ENCODE measurements around the gene RASL10A.

DNA sequence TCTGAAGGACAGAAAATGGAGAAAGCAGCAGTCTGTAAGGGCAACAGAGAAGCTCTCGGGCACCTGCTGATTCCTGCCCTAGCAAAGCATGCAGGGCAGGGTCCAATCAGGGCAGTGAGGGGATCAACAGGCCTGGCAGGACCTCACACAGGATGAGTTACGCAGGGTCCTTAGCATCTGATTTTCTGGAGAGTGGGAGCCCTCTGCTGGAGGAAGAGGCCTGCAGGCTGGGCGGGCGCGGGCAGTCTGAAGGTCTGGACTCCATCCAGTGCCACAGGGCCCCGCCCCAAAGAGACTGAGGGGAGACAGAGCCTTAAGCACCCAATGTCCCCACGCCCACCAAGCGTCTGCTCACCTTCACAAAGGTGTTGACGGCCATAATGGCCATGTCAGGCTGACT is 44.0 kb upstream of the RASL10A start:
- TF ChIP-seq, protein P1, sequence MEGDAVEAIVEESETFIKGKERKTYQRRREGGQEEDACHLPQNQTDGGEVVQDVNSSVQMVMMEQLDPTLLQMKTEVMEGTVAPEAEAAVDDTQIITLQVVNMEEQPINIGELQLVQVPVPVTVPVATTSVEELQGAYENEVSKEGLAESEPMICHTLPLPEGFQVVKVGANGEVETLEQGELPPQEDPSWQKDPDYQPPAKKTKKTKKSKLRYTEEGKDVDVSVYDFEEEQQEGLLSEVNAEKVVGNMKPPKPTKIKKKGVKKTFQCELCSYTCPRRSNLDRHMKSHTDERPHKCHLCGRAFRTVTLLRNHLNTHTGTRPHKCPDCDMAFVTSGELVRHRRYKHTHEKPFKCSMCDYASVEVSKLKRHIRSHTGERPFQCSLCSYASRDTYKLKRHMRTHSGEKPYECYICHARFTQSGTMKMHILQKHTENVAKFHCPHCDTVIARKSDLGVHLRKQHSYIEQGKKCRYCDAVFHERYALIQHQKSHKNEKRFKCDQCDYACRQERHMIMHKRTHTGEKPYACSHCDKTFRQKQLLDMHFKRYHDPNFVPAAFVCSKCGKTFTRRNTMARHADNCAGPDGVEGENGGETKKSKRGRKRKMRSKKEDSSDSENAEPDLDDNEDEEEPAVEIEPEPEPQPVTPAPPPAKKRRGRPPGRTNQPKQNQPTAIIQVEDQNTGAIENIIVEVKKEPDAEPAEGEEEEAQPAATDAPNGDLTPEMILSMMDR (IDR thresholded peaks at IDR 0.05), result peak in 1 of 3 experiments; percentile 31
- TF ChIP-seq POLR2A (IDR thresholded peaks at IDR 0.05), result no peak
